Choroid plexus epithelial cell (primary cell): Measurements from ENCODE around the gene ZNF2.
A peak's percentile ranks its signal among the peaks of the same experiment; 100 is the strongest.

Experiments
- DNase-seq: peaks from one replicate; pipeline ENCODE4 v3.0.0-alpha.2; 2010; ENCODE audit warnings: low read depth
- H3K4me3 ChIP-seq: 2 replicates; pipeline ENCODE4 v1.5.1; 2011; ENCODE audit warnings: low read depth, mild to moderate bottlenecking, control low read depth, low read length, moderate library complexity
- CTCF ChIP-seq: conservative IDR thresholded peaks from 2 replicates; pipeline ENCODE4 v1.5.1; 2011; ENCODE audit warnings: low read depth, mild to moderate bottlenecking, control low read depth, inconsistent platforms, low read length, moderate library complexity

The ZNF2 gene

DNA sequence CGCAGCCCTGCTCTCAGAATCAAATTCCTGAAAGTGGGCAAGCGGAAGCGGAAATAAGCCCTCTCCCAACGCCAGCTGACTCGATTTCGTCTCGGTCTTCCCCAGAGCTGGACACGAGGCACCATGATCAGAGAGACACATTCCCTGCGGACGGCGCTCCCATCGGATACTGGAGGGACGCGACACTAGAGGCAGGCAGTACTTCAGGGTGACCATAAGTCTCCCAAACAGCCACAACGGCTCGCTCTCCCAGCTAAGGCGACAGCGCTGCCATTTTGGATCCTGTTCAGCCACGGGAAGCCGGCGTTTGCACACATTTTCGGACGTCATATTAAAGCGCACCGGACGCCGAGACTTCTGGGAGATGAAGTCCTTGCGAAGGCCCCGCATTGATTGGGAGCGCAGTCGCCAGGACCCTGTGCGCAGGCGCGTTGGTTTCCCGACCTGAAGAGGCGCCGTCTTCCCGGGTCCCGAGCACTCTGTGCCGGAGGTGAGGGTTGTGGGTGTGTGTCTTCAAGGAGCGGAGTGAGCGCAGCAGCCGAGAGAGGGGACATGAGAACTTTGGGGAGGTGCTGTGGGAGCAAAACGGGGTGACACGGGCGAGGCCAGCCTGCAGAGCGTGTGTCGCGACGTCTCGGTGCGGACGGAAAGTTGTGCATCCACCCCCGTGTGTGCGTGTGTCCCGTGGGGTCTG, at the start of gene ZNF2:
TSS of gene ZNF2 (plus strand) at position 439 of the 694 bp plus-strand sequence. CDS start 10,418 bp downstream, outside the sequence.
- peak within 1 kb of the TSS; percentile 80 for H3K4me3 ChIP-seq
- DNase-seq, result peak; percentile 99
- peak; percentile 17 for TF ChIP-seq CTCF

DNA sequence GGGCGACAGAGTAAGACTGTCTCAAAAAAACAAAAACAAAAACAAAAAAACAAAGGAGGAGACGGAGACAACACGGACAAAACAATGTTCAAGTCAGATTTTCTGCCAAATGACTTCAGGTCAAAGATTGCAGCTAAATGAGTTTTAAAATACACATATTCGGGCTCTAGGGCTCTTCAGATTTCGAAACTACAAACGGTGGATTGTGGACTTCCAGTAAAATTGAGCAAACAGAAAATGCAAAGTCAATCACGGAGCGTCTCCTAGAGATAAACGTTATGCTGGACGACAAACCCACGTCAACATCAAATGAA, 44.6 kb upstream of the ZNF2 start:
- no peak for DNase-seq
- peak overlapping the region; percentile 98 for H3K4me3 ChIP-seq
- no peak for TF ChIP-seq CTCF

- peak within 1 kb of the TSS; percentile 98 for H3K4me3 ChIP-seq
- peak; percentile 63 for DNase-seq
- TF ChIP-seq CTCF, result no peak
Measured at GRCh38 chr2:95121407-95122196, 44.0 kb upstream of the ZNF2 start, which contains the start of gene MRPS5. MRPS5 (minus strand) TSS chr2:95121808; CDS start chr2:95121791, 17 bp downstream.

DNA sequence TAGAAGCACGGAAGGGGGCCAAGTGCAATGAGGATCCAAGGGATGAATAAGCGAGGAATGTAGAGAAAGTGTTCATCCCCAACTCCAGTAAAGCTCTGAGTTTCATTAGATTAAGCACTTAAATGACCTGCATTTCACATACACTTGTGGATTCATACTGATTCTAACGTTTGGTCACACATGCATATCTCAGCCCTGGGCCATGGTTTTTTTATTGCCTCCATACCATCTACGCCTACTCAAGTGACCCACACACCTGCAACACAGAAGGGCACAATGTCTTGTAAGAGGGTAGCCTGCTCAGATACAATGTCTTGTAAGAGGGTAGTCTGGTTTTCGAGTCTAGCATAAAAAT, 43.4 kb upstream of the ZNF2 start:
- peak overlapping the region; percentile 98 for H3K4me3 ChIP-seq
- TF ChIP-seq CTCF, result no peak
- no peak for DNase-seq

- TF ChIP-seq CTCF, result no peak
- H3K4me3 ChIP-seq, result no peak overlapping the region
- DNase-seq, result no peak
Measured at GRCh38 chr2:95138702-95139101, 26.9 kb upstream of the ZNF2 start.

GRCh38 chr2:95143838-95144237, 21.8 kb upstream of the ZNF2 start:
- no peak overlapping the region for H3K4me3 ChIP-seq
- no peak for DNase-seq
- TF ChIP-seq CTCF, result no peak
